HUES6 (cell line): ENCODE measurements around the gene TAGLN3.

Source experiments
- H3K27ac ChIP-seq: 2 replicates; pipeline ENCODE4 v1.7.0; 2013; ENCODE audit warnings: low read depth, mild to moderate bottlenecking, low read length, inconsistent platforms
- H3K27me3 ChIP-seq: 2 replicates; pipeline ENCODE4 v1.6.1; 2013; ENCODE audit warnings: low read length; ENCODE audit not compliant: control insufficient read depth, insufficient read depth
- H3K36me3 ChIP-seq: 2 replicates; pipeline ENCODE4 v1.6.1; 2013; ENCODE audit warnings: low read length; ENCODE audit not compliant: control insufficient read depth, insufficient read depth
- H3K4me1 ChIP-seq: 2 replicates; pipeline ENCODE4 v1.6.1; 2013; ENCODE audit warnings: low read length; ENCODE audit not compliant: control insufficient read depth, insufficient read depth
- H3K4me3 ChIP-seq: 2 replicates; pipeline ENCODE4 v1.5.1; 2013; ENCODE audit warnings: low read depth, low read length
- H3K9ac ChIP-seq: one replicate; pipeline ENCODE4 v1.6.1; 2013; ENCODE audit warnings: mild to moderate bottlenecking, low read length
- H3K9me3 ChIP-seq: 2 replicates; pipeline ENCODE4 v1.6.1; 2013; ENCODE audit warnings: low read depth, low read length; ENCODE audit not compliant: control insufficient read depth, insufficient read depth

Gene TAGLN3

GRCh38 chr3:112000367-112000771 is 1.6 kb downstream of the TAGLN3 start:
- Histone ChIP-seq H3K9me3 (no peaks in the 10 kb centered on the region), H3K27me3 (peaks cover 17% of the 10 kb centered on the region), H3K27ac (no peak overlapping the region), H3K9ac (no peak overlapping the region), H3K36me3 (0 out of 2 replicates have a peak, but pooled peaks cover 2% of the 10 kb centered on the region), H3K4me1 (peaks cover 30% of the 10 kb centered on the region), H3K4me3 (peak overlapping the region; percentile 80; the same call in 1 of the 2 replicates)

GRCh38 chr3:112000966-112001365 is 2.2 kb downstream of the TAGLN3 start:
- no peak overlapping the region for H3K9ac ChIP-seq
- peaks cover 17% of the 10 kb centered on the region for H3K27me3 ChIP-seq
- H3K36me3 ChIP-seq: 0 out of 2 replicates have a peak, but pooled peaks cover 2% of the 10 kb centered on the region
- H3K9me3 ChIP-seq: no peaks in the 10 kb centered on the region
- peaks cover 30% of the 10 kb centered on the region for H3K4me1 ChIP-seq
- no peak overlapping the region for H3K27ac ChIP-seq
- H3K4me3 ChIP-seq: peak overlapping the region; percentile 80; the same call in 1 of the 2 replicates

DNA sequence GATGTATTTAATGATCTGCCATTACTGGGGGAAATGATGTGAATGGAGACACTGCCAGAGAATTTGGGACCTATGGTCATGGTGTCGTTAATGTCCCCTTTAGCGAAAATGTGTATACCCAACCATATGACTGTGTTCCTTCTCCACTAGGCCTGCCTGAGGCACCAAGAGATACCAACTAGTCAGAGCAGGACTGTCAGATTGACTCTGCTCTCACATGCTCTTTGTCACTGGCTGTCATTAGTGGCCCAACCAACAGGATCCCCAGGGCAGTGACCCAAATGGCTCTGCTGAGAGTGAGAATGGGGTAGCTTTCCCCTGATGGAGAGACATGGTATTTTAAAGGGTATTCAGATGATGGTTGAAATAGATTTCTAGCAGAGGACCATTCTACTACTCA is 2.8 kb downstream of the TAGLN3 start:
- H3K9me3 ChIP-seq: no peaks in the 10 kb centered on the region
- H3K9ac ChIP-seq: no peak overlapping the region
- no peak overlapping the region for H3K4me3 ChIP-seq
- 0 out of 2 replicates have a peak, but pooled peaks cover 2% of the 10 kb centered on the region for H3K36me3 ChIP-seq
- peaks cover 30% of the 10 kb centered on the region for H3K4me1 ChIP-seq
- peaks cover 17% of the 10 kb centered on the region for H3K27me3 ChIP-seq
- H3K27ac ChIP-seq: no peak overlapping the region

GRCh38 chr3:112002096-112002971 is 3.6 kb downstream of the TAGLN3 start:
- 0 out of 2 replicates have a peak, but pooled peaks cover 2% of the 10 kb centered on the region for H3K36me3 ChIP-seq
- H3K4me3 ChIP-seq: no peak overlapping the region
- H3K27ac ChIP-seq: no peak overlapping the region
- peaks cover 30% of the 10 kb centered on the region for H3K4me1 ChIP-seq
- H3K9me3 ChIP-seq: no peaks in the 10 kb centered on the region
- H3K9ac ChIP-seq: no peak overlapping the region
- H3K27me3 ChIP-seq: peaks cover 17% of the 10 kb centered on the region

DNA sequence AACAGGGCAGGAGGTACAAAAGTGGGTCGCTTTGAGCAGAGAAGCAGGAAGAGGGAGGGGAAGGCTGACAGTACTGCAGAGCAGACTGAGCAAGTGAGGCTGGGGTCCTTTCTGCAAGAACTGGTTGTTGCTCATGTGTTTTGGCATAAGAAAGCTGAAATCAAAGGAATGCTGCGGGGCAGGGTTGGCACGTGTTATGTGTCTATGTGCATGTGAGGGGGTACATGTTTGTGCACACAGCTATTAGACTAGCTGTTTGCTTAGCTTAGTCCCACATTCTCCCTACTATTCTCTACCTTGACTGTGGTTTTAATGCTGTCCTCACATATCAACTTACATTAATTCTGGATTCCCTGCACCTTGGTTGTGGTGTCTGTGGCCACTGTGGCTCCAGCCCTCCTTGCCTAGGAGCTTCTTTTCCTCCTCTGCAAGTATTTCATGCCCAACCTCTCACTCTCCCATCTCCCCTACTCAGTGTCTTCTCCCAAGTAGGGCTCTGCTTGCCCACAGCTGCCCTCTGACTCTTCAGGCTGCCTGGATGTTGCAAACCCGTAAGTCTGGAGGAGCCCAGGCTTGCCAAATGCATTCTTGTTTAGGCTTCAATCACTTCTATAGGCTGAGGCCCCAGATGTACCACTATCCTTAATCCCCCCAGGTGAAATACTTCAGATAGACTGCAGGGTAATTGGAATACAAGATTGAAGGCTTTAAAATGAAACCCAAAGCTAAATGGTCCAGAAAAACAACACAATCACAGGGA is 4.8 kb downstream of the TAGLN3 start:
- no peak overlapping the region for H3K9ac ChIP-seq
- H3K27ac ChIP-seq: no peak overlapping the region
- H3K4me3 ChIP-seq: no peak overlapping the region
- peaks cover 28% of the 10 kb centered on the region for H3K4me1 ChIP-seq
- 0 out of 2 replicates have a peak, but pooled peaks cover 2% of the 10 kb centered on the region for H3K36me3 ChIP-seq
- H3K27me3 ChIP-seq: peaks cover 17% of the 10 kb centered on the region
- H3K9me3 ChIP-seq: no peaks in the 10 kb centered on the region

DNA sequence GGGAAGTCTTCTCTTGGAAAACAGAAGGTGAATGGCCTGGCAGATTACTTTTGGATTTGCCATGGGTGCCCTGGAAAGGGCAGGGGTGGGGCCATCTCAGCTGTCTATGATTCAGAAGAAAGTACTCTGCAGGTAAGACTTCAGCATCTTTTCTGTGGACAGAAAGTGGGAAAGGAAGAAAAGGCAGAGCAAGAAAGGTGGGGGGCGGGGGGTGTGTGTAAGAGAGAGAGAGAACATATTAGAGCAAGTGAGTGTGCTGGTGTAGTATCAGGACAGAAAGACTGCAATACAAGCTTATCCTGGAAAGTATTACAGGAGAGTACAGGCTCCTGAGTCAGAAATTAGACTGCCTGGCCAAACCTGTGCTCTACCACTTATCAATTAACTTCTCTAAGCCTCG is 5.5 kb downstream of the TAGLN3 start:
- Histone ChIP-seq H3K4me1 (peaks cover 24% of the 10 kb centered on the region), H3K9me3 (no peaks in the 10 kb centered on the region), H3K36me3 (0 out of 2 replicates have a peak, but pooled peaks cover 2% of the 10 kb centered on the region), H3K27me3 (peaks cover 13% of the 10 kb centered on the region), H3K27ac (no peak overlapping the region), H3K4me3 (no peak overlapping the region), H3K9ac (no peak overlapping the region)

- Histone ChIP-seq H3K27me3 (peaks cover 9% of the 10 kb centered on the region), H3K9ac (no peak overlapping the region), H3K4me1 (peaks cover 23% of the 10 kb centered on the region), H3K4me3 (no peak overlapping the region), H3K36me3 (0 out of 2 replicates have a peak, but pooled peaks cover 2% of the 10 kb centered on the region), H3K9me3 (no peaks in the 10 kb centered on the region), H3K27ac (no peak overlapping the region)
These were observed 5.9 kb downstream of the TAGLN3 start for GRCh38 chr3:112004669-112005068.

GRCh38 chr3:112005091-112005672 is 6.5 kb downstream of the TAGLN3 start:
- Histone ChIP-seq H3K9me3 (no peaks in the 10 kb centered on the region), H3K4me1 (peaks cover 17% of the 10 kb centered on the region), H3K9ac (no peak overlapping the region), H3K36me3 (0 out of 2 replicates have a peak, but pooled peaks cover 2% of the 10 kb centered on the region), H3K27ac (no peak overlapping the region), H3K4me3 (no peak overlapping the region), H3K27me3 (peaks cover 4% of the 10 kb centered on the region; the same call in 1 of the 2 replicates)

DNA sequence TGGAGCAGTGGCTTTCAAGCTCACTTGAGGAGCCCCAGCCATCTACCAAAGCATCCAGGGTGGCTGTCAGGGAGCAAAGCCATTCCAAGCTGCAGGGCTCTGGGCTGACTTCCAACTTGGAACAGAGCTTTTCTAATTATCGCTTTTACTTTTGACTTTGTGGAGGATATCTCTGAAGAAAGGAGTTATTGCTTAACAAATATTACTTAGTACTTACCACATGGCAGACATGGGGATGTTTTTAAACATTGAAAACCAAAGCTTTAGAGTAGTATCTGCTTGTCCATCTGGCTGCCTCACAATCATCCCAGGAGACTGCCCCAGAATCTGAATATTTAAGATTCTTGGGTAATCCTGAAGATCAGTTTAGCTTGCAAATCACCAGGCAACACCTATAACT is 8.9 kb downstream of the TAGLN3 start:
- peaks cover under 1% of the 10 kb centered on the region; the same call in 1 of the 2 replicates for H3K4me1 ChIP-seq
- H3K9me3 ChIP-seq: no peaks in the 10 kb centered on the region
- H3K27me3 ChIP-seq: no peaks in the 10 kb centered on the region
- H3K4me3 ChIP-seq: no peak overlapping the region
- H3K36me3 ChIP-seq: 0 out of 2 replicates have a peak, but pooled peaks cover 2% of the 10 kb centered on the region
- no peak overlapping the region for H3K27ac ChIP-seq
- H3K9ac ChIP-seq: no peak overlapping the region

DNA sequence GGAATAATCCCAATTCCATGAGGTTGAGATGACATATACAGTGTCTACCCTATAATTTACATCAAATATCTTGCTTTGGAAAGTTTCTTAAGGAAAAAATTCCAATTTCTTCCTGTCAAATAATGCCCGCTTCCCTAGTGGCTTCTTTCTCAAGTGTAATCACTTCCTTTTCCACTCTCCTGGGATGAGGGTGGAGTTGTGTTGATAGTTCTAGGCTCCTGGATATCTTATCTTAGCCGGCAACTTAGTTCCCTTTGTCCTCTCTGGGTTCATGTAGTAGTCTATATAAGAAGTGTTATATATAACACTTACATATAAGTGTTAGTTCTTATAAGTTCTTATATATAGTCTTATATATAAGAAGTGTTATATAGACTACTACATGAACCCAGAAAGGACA is 10.9 kb downstream of the TAGLN3 start:
- Histone ChIP-seq H3K4me3 (no peak overlapping the region), H3K27me3 (no peaks in the 10 kb centered on the region), H3K4me1 (no peaks in the 10 kb centered on the region), H3K9ac (no peak overlapping the region), H3K27ac (no peak overlapping the region), H3K9me3 (no peaks in the 10 kb centered on the region), H3K36me3 (0 out of 2 replicates have a peak, but pooled peaks cover 2% of the 10 kb centered on the region)
